Epithelial cell of proximal tubule (primary cell): ENCODE data around the gene PEPD. TPM values are rescaled to one million over a fixed set of nuclear protein-coding genes. Genes with fewer than 3 reads are reported as not detected.
A peak's percentile ranks its signal among the peaks of the same experiment; 100 is the strongest.

ENCODE experiments used
- DNase-seq: peaks from one replicate; pipeline ENCODE4 v3.0.0-alpha.2; 2011; ENCODE audit warnings: low read depth
- H3K4me3 ChIP-seq: 2 replicates; pipeline ENCODE4 v1.5.1; 2011; ENCODE audit warnings: low read depth, mild to moderate bottlenecking, low read length
- total RNA-seq: library from RNA; depleted of rRNA; stranded (reverse); fragments of >200 nt; gene quantifications from 2 replicates; pipeline ENCODE4 v1.2.3, GENCODE V29; 2015
- TF ChIP-seq, protein P1 (sequence below): conservative IDR thresholded peaks from 2 replicates; pipeline ENCODE4 v1.5.1; 2012; ENCODE audit warnings: low read depth, mild to moderate bottlenecking, low read length

PEPD gene
- total RNA-seq, 1 donor from 2014 or later, result 56.7 TPM

DNA sequence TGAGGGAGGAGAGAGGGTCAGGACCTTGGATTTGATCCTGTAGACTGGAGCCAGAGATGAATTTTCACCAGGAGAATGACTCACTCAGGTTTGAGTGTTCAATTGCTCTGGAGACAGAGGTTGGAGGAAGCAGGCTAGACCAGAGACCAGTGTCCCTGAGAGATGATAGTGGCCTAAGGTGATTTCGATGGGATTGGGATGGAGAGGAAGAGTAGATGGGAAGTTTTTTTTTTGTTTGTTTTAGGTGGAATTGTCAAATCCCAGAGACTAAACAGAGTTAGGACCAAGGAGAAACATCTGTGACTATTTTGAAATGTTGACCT lies 145.8 kb downstream of the PEPD start:
- no peak for DNase-seq
- TF ChIP-seq, protein P1, sequence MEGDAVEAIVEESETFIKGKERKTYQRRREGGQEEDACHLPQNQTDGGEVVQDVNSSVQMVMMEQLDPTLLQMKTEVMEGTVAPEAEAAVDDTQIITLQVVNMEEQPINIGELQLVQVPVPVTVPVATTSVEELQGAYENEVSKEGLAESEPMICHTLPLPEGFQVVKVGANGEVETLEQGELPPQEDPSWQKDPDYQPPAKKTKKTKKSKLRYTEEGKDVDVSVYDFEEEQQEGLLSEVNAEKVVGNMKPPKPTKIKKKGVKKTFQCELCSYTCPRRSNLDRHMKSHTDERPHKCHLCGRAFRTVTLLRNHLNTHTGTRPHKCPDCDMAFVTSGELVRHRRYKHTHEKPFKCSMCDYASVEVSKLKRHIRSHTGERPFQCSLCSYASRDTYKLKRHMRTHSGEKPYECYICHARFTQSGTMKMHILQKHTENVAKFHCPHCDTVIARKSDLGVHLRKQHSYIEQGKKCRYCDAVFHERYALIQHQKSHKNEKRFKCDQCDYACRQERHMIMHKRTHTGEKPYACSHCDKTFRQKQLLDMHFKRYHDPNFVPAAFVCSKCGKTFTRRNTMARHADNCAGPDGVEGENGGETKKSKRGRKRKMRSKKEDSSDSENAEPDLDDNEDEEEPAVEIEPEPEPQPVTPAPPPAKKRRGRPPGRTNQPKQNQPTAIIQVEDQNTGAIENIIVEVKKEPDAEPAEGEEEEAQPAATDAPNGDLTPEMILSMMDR, result no peak
- no peak overlapping the region for H3K4me3 ChIP-seq

DNA sequence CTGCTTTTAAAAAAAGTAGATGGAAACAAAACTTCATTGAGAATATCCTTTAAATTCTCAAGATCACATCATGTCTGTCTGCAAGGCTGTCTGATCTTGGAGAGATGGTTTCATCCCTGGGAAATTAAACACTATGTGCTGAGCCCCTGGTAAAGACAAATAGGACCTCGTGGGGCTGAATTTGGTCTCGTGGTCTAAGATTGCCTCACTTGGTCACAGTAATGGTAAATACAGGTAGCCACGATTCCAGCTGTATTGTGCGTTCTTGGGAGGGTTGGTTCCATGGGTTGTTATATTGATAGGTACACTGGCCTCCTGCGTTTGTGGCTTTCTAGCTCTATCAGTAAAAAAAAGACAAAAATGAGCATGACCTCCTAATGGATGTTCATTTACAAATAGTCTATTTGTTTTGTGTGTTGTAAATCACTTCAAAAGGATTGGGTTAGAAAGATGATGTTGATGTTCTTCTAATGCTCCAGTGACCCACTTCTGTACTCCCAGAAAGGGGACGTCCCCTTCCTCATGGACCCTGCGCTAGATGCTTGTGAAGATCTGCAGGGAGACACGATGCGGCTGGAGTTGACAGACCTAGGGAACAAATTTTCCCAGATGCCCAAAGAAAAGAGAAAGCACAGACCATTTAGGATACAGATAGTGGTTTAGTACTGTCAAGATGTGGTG lies 146.3 kb downstream of the PEPD start:
- TF ChIP-seq, protein P1, result no peak
- H3K4me3 ChIP-seq, result no peak overlapping the region
- no peak for DNase-seq

DNA sequence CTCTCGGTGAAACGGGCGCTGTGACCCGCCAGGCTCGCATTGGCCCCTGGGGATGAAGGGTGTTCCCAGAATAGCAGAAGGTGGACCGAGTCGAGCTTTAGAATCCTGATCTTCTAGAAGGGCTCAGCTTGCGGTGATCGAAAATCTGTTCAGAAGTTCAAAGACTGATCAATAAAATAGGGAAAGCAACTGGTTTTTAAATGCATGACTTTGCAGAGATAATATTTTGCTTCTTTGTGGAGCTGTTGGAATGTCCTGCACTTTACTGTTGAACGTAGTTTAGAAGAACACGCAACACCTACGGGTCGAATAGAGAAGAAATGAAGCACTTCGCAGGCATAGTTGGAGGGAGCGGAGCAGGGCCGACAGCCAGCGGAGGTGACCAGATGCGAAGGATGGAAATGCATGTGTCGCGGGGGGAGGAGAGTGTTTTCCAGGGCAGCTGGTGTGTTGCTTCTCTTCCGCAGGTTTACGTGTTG lies 147.3 kb downstream of the PEPD start:
- peak overlapping the region; percentile 79 for H3K4me3 ChIP-seq
- TF ChIP-seq, protein P1, result peak; percentile 28
- DNase-seq, result no peak

DNA sequence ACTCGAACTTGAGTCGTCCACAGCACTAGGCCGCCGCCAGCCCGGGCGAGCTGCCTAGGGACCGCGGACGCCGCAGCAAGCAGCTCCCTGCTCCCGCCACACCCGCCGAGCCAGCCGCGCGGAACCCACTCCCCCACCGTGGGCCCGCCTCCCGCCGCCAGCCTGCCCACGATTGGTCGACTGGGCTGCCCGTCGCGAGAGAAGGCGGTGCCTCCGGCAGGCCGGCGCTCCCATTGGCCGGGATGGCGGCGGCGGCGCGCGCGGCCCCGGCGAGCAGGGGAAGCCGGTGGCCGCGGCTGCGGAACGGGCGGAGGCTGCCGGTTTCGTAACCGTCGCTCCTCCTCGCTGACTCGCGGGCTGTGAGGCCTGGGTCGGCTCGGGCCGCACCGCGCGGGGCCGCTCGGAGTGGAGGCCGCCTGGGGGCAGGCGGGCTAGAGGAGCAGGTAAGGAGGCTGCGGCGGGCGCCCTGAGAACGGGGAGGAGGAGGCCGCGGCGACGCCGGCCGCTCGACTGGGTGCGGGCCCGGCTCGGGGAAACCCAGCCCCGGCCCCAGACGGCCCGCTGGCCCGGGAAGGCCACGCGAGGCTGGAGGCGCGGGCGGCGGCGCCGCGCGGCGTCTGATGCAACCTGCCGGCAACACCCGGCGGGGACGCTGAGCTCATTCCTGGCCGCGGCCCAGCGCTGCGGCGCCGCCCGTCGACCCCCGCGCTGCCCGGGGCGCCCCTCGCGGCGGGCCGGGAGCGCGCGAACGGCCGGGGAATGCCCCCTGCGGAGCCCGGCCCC lies 147.9 kb downstream of the PEPD start, which contains the start of gene CEBPG:
Gene CEBPG (plus strand): TSS at position 257 of the 783 bp plus-strand sequence. CDS start 5,531 bp downstream, outside the sequence.
- H3K4me3 ChIP-seq, result peak within 1 kb of the TSS; percentile 79
- no peak for DNase-seq
- TF ChIP-seq, protein P1, result no peak

DNA sequence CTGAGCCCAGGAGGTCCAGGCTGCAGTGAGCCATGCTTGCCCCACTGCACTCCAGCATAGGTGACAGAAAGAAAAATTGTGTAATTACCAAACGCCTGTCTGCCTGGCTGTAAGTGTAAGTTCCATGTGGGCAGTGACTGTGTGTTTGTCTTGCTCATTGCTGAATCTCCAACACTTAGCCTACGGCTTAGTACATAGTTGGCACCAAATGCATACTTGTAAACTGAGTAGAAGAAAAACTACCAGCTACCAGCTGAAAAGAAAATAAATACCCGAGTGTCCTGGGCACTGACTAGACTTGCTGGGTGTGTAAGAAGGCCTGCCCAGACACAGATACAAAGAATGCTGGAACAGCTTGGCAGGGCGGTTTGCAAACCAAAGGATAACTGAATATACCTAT lies 150.8 kb downstream of the PEPD start:
- no peak for DNase-seq
- H3K4me3 ChIP-seq, result no peak overlapping the region
- TF ChIP-seq, protein P1, result no peak

DNA sequence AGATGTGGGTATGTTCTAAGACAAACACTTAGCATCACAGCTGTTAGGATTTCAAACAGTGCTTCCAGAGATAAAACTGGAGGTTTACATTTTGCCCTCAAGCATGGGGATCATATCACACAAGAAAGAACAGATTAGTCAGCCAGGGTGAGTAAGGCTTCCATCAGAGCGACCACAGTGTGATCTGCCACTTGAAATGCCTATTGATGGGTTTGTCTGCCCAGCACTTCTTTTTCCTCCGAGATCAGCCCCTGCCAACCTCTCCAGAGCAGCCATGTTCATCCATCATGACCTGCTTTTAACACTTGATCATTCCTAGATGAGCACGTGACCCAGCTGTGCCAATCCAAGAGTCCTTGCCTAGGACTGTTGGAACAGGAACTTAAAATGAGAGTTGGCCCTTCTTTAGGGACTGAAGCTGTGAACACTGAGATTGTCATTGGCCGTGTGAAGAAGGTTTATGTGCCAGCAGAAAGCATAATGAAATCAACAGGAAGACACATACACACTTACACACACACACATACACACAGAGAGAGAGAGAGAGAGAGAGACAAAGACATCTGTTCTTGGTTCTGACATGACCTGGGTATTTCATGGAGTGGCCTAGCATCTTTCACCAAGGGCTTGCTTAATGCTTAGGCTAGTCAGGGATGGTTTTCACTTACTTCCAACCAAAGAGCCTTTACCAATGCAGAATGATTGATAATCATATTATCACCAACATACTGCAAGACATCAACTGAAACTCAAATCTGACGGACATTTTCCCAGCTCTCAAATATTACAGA lies 153.3 kb downstream of the PEPD start:
- DNase-seq, result no peak
- no peak overlapping the region for H3K4me3 ChIP-seq
- TF ChIP-seq, protein P1, result no peak
